Measurements from ENCODE around the gene MED29. TPM values are rescaled to one million over a fixed set of nuclear protein-coding genes. Genes with fewer than 3 reads are reported as not detected.

The MED29 gene
- total and polyA plus RNA-seq, 2 of the 13 experiments (the other 11 are each of a cell fraction or from before 2014, with no cell fraction given): 14.0 to 19.7 TPM

DNA sequence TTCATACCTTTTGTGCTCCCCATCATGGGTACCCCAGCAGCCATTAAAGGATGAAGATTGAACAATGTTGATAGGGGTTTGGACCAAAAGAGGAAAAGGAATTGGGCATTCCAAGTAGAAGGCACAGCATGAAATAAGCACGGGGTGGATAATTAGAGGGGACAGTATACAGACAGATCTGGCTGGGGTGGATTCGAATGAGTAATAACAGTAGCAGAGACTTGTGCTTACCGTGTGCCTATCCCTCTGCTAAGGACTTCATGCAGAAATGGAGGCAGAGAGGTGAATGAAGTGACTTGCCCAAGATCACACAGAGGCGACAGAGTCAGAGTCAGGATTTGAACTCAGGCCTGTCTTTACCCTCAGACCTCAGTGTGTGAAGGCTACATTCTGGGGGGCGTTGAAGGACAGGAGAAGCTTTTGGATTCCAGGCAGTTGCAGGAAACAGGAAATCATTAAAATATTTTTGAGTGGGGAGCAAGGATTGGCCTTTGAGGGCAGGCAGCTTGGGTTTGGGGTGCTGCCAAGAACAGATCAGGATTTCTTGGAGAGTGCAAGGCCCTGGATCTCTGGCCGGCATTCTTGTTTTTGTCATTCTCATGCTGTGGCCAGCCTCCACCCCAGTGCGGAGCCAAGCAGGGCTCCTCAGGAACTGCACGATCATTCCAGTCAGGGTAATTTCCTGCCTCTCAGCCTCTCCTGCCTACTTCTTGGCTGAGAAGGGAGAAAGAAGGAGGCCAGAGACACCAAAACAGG, 19.0 kb upstream of the MED29 start (continued):
- TF ChIP-seq, protein P1, sequence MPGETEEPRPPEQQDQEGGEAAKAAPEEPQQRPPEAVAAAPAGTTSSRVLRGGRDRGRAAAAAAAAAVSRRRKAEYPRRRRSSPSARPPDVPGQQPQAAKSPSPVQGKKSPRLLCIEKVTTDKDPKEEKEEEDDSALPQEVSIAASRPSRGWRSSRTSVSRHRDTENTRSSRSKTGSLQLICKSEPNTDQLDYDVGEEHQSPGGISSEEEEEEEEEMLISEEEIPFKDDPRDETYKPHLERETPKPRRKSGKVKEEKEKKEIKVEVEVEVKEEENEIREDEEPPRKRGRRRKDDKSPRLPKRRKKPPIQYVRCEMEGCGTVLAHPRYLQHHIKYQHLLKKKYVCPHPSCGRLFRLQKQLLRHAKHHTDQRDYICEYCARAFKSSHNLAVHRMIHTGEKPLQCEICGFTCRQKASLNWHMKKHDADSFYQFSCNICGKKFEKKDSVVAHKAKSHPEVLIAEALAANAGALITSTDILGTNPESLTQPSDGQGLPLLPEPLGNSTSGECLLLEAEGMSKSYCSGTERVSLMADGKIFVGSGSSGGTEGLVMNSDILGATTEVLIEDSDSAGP (CRISPR knock-in tag; IDR thresholded peaks at IDR 0.05; ENCODE audit: borderline replicate concordance): no peak
- no peak for TF ChIP-seq ETV5 (CRISPR knock-in tag; IDR thresholded peaks at IDR 0.05; ENCODE audit: borderline replicate concordance)
- no peak for TF ChIP-seq ERF (CRISPR knock-in tag; IDR thresholded peaks at IDR 0.05)
- no peak for TF ChIP-seq DMAP1 (CRISPR knock-in tag; IDR thresholded peaks at IDR 0.05)

DNA sequence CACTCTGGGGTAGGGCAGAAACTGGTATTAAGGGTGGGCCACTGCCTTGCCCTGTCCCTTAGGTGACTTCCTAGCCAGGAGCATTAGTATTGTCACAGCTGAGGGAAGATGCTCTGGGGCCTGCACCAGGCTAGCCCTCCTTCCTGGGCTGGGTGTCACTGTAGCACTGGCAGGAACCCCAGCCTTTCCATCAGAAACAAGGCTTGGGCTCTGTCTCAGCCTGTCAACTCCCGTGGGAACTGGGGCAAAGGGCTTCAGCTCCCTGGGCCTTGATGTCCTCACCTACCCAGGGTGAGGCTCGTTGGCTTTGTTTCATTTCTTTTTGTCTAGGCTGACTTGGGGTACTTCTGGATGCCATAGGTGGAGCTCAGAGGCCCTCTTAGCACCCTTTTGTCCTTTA, 18.2 kb upstream of the MED29 start:
- FAIRE-seq: no peak
- no peak for DNase-seq (ENCODE audit: low spot score)
- Histone ChIP-seq H3K27ac (ENCODE audit: extremely low read length, insufficient read depth, low read length) (no peak overlapping the region), H3K4me2 (ENCODE audit: low read depth, low read length) (no peak overlapping the region), H3K27me3 (ENCODE audit: control insufficient read depth in 1 of 2, insufficient read depth in 2 of 2, low read length in 2 of 2) (no peaks in the 10 kb centered on the region), H3K9me3 (ENCODE audit: low read length) (no peaks in the 10 kb centered on the region), H3K4me1 (ENCODE audit: insufficient read depth, low read length) (peaks cover 13% of the 10 kb centered on the region), H3K4me3 (replicated peaks in 1 of 3; ENCODE audit: insufficient read depth in 1 of 3, low read depth in 2 of 3, low read length in 3 of 3) (no peak overlapping the region), H3K9ac (ENCODE audit: insufficient read depth, low read depth, low read length) (no peak overlapping the region), H3K36me3 (replicated peaks in 1 of 2; ENCODE audit: control insufficient read depth in 1 of 2, insufficient read depth in 2 of 2, low read length in 2 of 2) (peaks cover 41 to 87% of the 10 kb centered on the region in 2 experiments), H4K20me1 (ENCODE audit: insufficient read depth, low read length) (no peaks in the 10 kb centered on the region), H2AFZ (ENCODE audit: low read length) (no peak overlapping the region), H3K79me2 (ENCODE audit: insufficient read depth, low read length) (no peaks in the 10 kb centered on the region)
- no peak for ATAC-seq
- POLR2A ChIA-PET: no interaction called here
- TF ChIP-seq IRF9 (CRISPR knock-in tag; IDR thresholded peaks at IDR 0.05; ENCODE audit: borderline replicate concordance) (no peak), ZNF232 (CRISPR knock-in tag; IDR thresholded peaks at IDR 0.05; ENCODE audit: borderline replicate concordance) (no peak), ZFP1 (CRISPR knock-in tag; IDR thresholded peaks at IDR 0.05) (no peak), ZC3H4 (CRISPR knock-in tag; IDR thresholded peaks at IDR 0.05; ENCODE audit: borderline replicate concordance) (no peak), SIX4 (CRISPR knock-in tag; IDR thresholded peaks at IDR 0.05) (no peak), ZNF614 (CRISPR knock-in tag; IDR thresholded peaks at IDR 0.05; ENCODE audit: borderline replicate concordance) (no peak), POLR2AphosphoS5 (IDR thresholded peaks at IDR 0.05; ENCODE audit: low read depth, low read length) (no peak), RBFOX2 (IDR thresholded peaks at IDR 0.05; ENCODE audit: low read depth, low read length) (no peak), ZNF691 (CRISPR knock-in tag; IDR thresholded peaks at IDR 0.05; ENCODE audit: borderline replicate concordance, low read depth) (no peak), TOE1 (CRISPR knock-in tag; IDR thresholded peaks at IDR 0.05) (no peak), NFKB2 (CRISPR knock-in tag; IDR thresholded peaks at IDR 0.05; ENCODE audit: borderline replicate concordance) (no peak), ZNF660 (CRISPR knock-in tag; IDR thresholded peaks at IDR 0.05; ENCODE audit: borderline replicate concordance, low read depth) (no peak), SRY (CRISPR knock-in tag; IDR thresholded peaks at IDR 0.05) (no peak)
- TF ChIP-seq, protein P2, sequence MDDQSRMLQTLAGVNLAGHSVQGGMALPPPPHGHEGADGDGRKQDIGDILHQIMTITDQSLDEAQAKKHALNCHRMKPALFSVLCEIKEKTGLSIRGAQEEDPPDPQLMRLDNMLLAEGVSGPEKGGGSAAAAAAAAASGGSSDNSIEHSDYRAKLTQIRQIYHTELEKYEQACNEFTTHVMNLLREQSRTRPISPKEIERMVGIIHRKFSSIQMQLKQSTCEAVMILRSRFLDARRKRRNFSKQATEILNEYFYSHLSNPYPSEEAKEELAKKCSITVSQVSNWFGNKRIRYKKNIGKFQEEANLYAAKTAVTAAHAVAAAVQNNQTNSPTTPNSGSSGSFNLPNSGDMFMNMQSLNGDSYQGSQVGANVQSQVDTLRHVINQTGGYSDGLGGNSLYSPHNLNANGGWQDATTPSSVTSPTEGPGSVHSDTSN (CRISPR knock-in tag; IDR thresholded peaks at IDR 0.05; ENCODE audit: borderline replicate concordance): no peak
- TF ChIP-seq, protein P3, sequence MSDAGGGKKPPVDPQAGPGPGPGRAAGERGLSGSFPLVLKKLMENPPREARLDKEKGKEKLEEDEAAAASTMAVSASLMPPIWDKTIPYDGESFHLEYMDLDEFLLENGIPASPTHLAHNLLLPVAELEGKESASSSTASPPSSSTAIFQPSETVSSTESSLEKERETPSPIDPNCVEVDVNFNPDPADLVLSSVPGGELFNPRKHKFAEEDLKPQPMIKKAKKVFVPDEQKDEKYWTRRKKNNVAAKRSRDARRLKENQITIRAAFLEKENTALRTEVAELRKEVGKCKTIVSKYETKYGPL (CRISPR knock-in tag; IDR thresholded peaks at IDR 0.05): no peak
- CTCF ChIA-PET (ENCODE audit: low intra/inter-chr PET ratio, low total read pairs): no interaction called here
- BruUV-seq (replicated peaks): no TSS peak
- in situ Hi-C loops (cut with HindIII; ENCODE audit: extremely low pct_ligation_motif_present, low pct_unique_long_range_greater_than_20kb) (no loop called here), intact Hi-C loops (cut with micrococcal nuclease; ENCODE audit: unreplicated experiment) (no loop called here)
- 100% methylated on average over 2 of the region's 2 CpGs for WGBS (ENCODE audit: low lambda C conversion rate)

All from HepG2 (cell line).